ENCODE results near the gene HYCC2. TPM values are rescaled to one million over a fixed set of nuclear protein-coding genes. Genes with fewer than 3 reads are reported as not detected.
"Not testable (repeated sequence)": the region's sequence is repeated elsewhere in the genome, so short reads cannot be mapped to it uniquely, and the experiment has no call there.

HYCC2 gene
- total and polyA plus RNA-seq, 7 experiments from 2014 or later: 20.8 to 38.3 (median 35.5) TPM

DNA sequence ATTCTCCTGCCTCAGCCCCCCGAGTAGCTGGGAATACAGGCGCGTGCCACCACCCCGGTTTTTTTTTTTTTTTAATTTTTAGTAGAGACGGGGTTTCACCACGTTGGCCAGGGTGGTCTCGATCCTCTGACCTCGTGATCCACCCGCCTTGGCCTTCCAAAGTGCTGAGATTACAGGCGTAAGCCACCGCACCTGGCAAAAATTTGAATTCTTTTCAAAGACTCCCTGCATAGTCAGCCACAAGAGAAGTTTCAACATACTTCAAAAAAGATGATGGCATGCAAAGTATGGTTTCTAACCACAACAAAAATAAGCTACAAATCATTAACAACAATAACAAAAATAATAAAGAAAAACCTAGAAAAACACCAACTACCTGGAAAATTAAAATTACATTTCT lies 22.0 kb downstream of the HYCC2 start:
- intact Hi-C loops (cut with micrococcal nuclease): loop anchor here in 1 of 2 donors (10.0 kb wide), 1 partner anchor 65 kb away; no protein-coding TSS in a partner anchor
- Histone ChIP-seq H3K27me3 (ENCODE audit: control insufficient read depth in 2 of 2, insufficient read depth in 2 of 2, low read length in 2 of 2) (no peaks in the 10 kb centered on the region), H3K4me1 (ENCODE audit: control insufficient read depth in 2 of 2, insufficient read depth in 2 of 2, low read length in 2 of 2) (no peaks in the 10 kb centered on the region), H3K27ac (ENCODE audit: low read depth, low read length) (no peak overlapping the region), H3K4me3 (ENCODE audit: low read length) (no peak overlapping the region), H3K9me3 (ENCODE audit: control insufficient read depth in 2 of 3, low read length in 3 of 3) (peaks cover 0 to 5% (median 0%) of the 10 kb centered on the region in 3 experiments), H3K36me3 (ENCODE audit: control insufficient read depth in 2 of 3, insufficient read depth in 3 of 3, low read length in 3 of 3) (peaks cover 0 to 19% (median 3%) of the 10 kb centered on the region in 3 experiments)
- Mint-ChIP-seq H3K36me3 (peaks cover 3 to 40% (median 31%) of the 10 kb centered on the region in 5 donors), H3K27me3 (no peaks in the 10 kb centered on the region), H3K4me1 (peaks cover 15 to 42% (median 35%) of the 10 kb centered on the region in 7 donors), H3K9me3 (peaks cover 0 to 20% (median 4%) of the 10 kb centered on the region in 11 donors), H3K27ac (no peak overlapping the region), H3K4me3 (no peak overlapping the region)
- ChIA-PET CTCF (no interaction called here), POLR2A (no interaction called here)
- ATAC-seq (no peak), DNase-seq (no peak)

GRCh38 chr2:201046881-201047280 lies 24.6 kb downstream of the HYCC2 start:
- Histone ChIP-seq H3K9me3 (ENCODE audit: control insufficient read depth in 2 of 3, low read length in 3 of 3) (peaks cover 0 to 5% (median 0%) of the 10 kb centered on the region in 3 experiments), H3K4me1 (ENCODE audit: control insufficient read depth in 2 of 2, insufficient read depth in 2 of 2, low read length in 2 of 2) (no peaks in the 10 kb centered on the region), H3K27ac (ENCODE audit: low read depth, low read length) (no peak overlapping the region), H3K36me3 (ENCODE audit: control insufficient read depth in 2 of 3, insufficient read depth in 3 of 3, low read length in 3 of 3) (peaks cover 0 to 18% (median 3%) of the 10 kb centered on the region in 3 experiments), H3K27me3 (ENCODE audit: control insufficient read depth in 2 of 2, insufficient read depth in 2 of 2, low read length in 2 of 2) (no peaks in the 10 kb centered on the region), H3K4me3 (ENCODE audit: low read length) (no peak overlapping the region)
- peaks cover 3 to 34% (median 29%) of the 10 kb centered on the region in 5 donors for H3K36me3 Mint-ChIP-seq
- no peaks in the 10 kb centered on the region for H3K27me3 Mint-ChIP-seq
- no peak for ATAC-seq
- ChIA-PET POLR2A (no interaction called here), CTCF (no interaction called here)
- peak overlapping the region in 2 of 9 donors; percentile 36 to 44 for H3K27ac Mint-ChIP-seq
- H3K9me3 Mint-ChIP-seq: peaks cover 0 to 20% (median 4%) of the 10 kb centered on the region in 11 donors
- peak overlapping the region in 1 of 10 donors; percentile 4 for H3K4me3 Mint-ChIP-seq
- peaks cover 5 to 28% (median 25%) of the 10 kb centered on the region in 7 donors for H3K4me1 Mint-ChIP-seq
- intact Hi-C loops (cut with micrococcal nuclease): loop anchor here in 1 of 2 donors (10.0 kb wide), 1 partner anchor 62 kb away; no protein-coding TSS in a partner anchor
- no peak for DNase-seq

DNA sequence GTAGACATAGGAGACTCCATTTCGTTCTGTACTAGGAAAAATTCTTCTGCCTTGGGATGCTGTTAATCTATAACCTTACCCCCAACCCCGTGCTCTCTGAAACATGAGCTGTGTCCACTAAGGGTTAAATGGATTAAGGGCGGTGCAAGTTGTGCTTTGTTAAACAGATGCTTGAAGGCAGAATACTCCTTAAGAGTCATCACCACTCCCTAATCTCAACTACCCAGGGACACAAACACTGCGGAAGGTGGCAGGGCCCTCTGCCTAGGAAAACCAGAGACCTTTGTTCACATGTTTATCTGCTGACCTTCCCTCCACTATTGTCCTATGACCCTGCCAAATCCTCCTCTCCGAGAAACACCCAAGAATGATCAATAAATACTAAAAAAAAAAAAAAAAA lies 28.4 kb downstream of the HYCC2 start:
- H3K36me3 Mint-ChIP-seq: peaks cover 3 to 49% (median 38%) of the 10 kb centered on the region in 5 donors
- H3K4me3 ChIP-seq (ENCODE audit: low read length); H3K27ac Mint-ChIP-seq; H3K4me1 ChIP-seq (ENCODE audit: control insufficient read depth in 2 of 2, insufficient read depth in 2 of 2, low read length in 2 of 2); CTCF ChIA-PET; POLR2A ChIA-PET; H3K27me3 Mint-ChIP-seq; H3K9me3 ChIP-seq (ENCODE audit: control insufficient read depth in 2 of 3, low read length in 3 of 3); H3K4me3 Mint-ChIP-seq; ATAC-seq; H3K27ac ChIP-seq (ENCODE audit: low read depth, low read length); H3K27me3 ChIP-seq (ENCODE audit: control insufficient read depth in 2 of 2, insufficient read depth in 2 of 2, low read length in 2 of 2); DNase-seq: not testable (repeated sequence)
- peaks cover 3 to 24% (median 5%) of the 10 kb centered on the region in 3 experiments for H3K36me3 ChIP-seq (ENCODE audit: control insufficient read depth in 2 of 3, insufficient read depth in 3 of 3, low read length in 3 of 3)
- peaks cover 7 to 30% (median 21%) of the 10 kb centered on the region in 7 donors for H3K4me1 Mint-ChIP-seq
- intact Hi-C loops (cut with micrococcal nuclease): loop anchor here in 1 of 2 donors (10.0 kb wide), 1 partner anchor 58 kb away; no protein-coding TSS in a partner anchor
- peaks cover 0 to 26% (median 11%) of the 10 kb centered on the region in 11 donors for H3K9me3 Mint-ChIP-seq

GRCh38 chr2:201042451-201042850 lies 29.0 kb downstream of the HYCC2 start:
- Mint-ChIP-seq H3K9me3 (peaks cover 0 to 21% (median 7%) of the 10 kb centered on the region in 11 donors), H3K4me1 (peaks cover 7 to 27% (median 21%) of the 10 kb centered on the region in 7 donors), H3K36me3 (peaks cover 3 to 47% (median 35%) of the 10 kb centered on the region in 5 donors)
- H3K27me3 Mint-ChIP-seq; H3K4me1 ChIP-seq (ENCODE audit: control insufficient read depth in 2 of 2, insufficient read depth in 2 of 2, low read length in 2 of 2); DNase-seq; ATAC-seq; H3K9me3 ChIP-seq (ENCODE audit: control insufficient read depth in 2 of 3, low read length in 3 of 3); H3K27me3 ChIP-seq (ENCODE audit: control insufficient read depth in 2 of 2, insufficient read depth in 2 of 2, low read length in 2 of 2); H3K27ac ChIP-seq (ENCODE audit: low read depth, low read length); POLR2A ChIA-PET; H3K27ac Mint-ChIP-seq; CTCF ChIA-PET; H3K4me3 Mint-ChIP-seq; H3K4me3 ChIP-seq (ENCODE audit: low read length): not testable (repeated sequence)
- H3K36me3 ChIP-seq (ENCODE audit: control insufficient read depth in 2 of 3, insufficient read depth in 3 of 3, low read length in 3 of 3): peaks cover 3 to 24% (median 5%) of the 10 kb centered on the region in 3 experiments
- intact Hi-C loops (cut with micrococcal nuclease): loop anchor here in 1 of 2 donors (10.0 kb wide), 1 partner anchor 58 kb away; no protein-coding TSS in a partner anchor

GRCh38 chr2:201040867-201041628 lies 30.4 kb downstream of the HYCC2 start:
- peaks cover 0 to 13% (median 4%) of the 10 kb centered on the region in 11 donors for H3K9me3 Mint-ChIP-seq
- no peak for ATAC-seq
- Histone ChIP-seq H3K9me3 (ENCODE audit: control insufficient read depth in 2 of 3, low read length in 3 of 3) (no peaks in the 10 kb centered on the region), H3K27ac (ENCODE audit: low read depth, low read length) (no peak overlapping the region), H3K4me3 (ENCODE audit: low read length) (no peak overlapping the region), H3K4me1 (ENCODE audit: control insufficient read depth in 2 of 2, insufficient read depth in 2 of 2, low read length in 2 of 2) (no peaks in the 10 kb centered on the region), H3K27me3 (ENCODE audit: control insufficient read depth in 2 of 2, insufficient read depth in 2 of 2, low read length in 2 of 2) (no peaks in the 10 kb centered on the region), H3K36me3 (ENCODE audit: control insufficient read depth in 2 of 3, insufficient read depth in 3 of 3, low read length in 3 of 3) (peaks cover 0 to 24% (median 5%) of the 10 kb centered on the region in 3 experiments)
- no peak overlapping the region for H3K4me3 Mint-ChIP-seq
- intact Hi-C loops (cut with micrococcal nuclease): loop anchor here in 1 of 2 donors (10.0 kb wide), 1 partner anchor 56 kb away; no protein-coding TSS in a partner anchor
- POLR2A ChIA-PET: no interaction called here
- H3K36me3 Mint-ChIP-seq: peaks cover 3 to 43% (median 35%) of the 10 kb centered on the region in 5 donors
- H3K27ac Mint-ChIP-seq: peak overlapping the region in 2 of 9 donors; percentile 1 to 60
- no peaks in the 10 kb centered on the region for H3K27me3 Mint-ChIP-seq
- CTCF ChIA-PET: interaction anchor here (0.5 to 0.6 kb wide), 3 partner anchors 22 to 117 kb away, joined by 3 to 5 read pairs (median 4); no protein-coding TSS in a partner anchor
- peaks cover 3 to 16% (median 9%) of the 10 kb centered on the region in 7 donors for H3K4me1 Mint-ChIP-seq
- DNase-seq: no peak

DNA sequence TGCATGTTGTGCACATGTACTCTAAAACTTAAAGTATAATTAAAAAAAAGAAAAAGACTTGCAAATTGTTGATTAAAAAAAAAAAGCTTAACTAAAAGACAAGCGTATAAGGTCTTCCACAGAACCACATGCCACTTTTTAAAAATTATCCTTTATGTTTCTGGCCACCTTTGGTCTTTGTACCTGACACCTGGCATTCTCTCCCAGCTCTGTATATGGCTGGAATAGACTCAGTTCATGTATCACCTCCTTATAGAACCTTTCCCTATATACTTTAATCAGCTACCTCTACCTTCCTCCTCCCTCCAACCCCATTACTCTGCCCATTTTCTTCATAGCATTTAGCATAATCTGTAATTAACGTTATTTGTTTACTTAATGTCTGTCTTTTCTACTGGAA lies 32.6 kb downstream of the HYCC2 start:
- H3K36me3 Mint-ChIP-seq: peaks cover 3 to 50% (median 34%) of the 10 kb centered on the region in 5 donors
- no peaks in the 10 kb centered on the region for H3K9me3 ChIP-seq (ENCODE audit: control insufficient read depth in 2 of 3, low read length in 3 of 3)
- intact Hi-C loops (cut with micrococcal nuclease): no loop called here
- DNase-seq (no peak), ATAC-seq (no peak)
- peaks cover 0 to 15% (median 5%) of the 10 kb centered on the region in 3 experiments for H3K36me3 ChIP-seq (ENCODE audit: control insufficient read depth in 2 of 3, insufficient read depth in 3 of 3, low read length in 3 of 3)
- H3K4me3 Mint-ChIP-seq: no peak overlapping the region
- peaks cover 0 to 13% (median 6%) of the 10 kb centered on the region in 11 donors for H3K9me3 Mint-ChIP-seq
- no peaks in the 10 kb centered on the region for H3K27me3 Mint-ChIP-seq
- POLR2A ChIA-PET: no interaction called here
- peak overlapping the region in 1 of 9 donors; percentile 46 for H3K27ac Mint-ChIP-seq
- no peak overlapping the region for H3K27ac ChIP-seq (ENCODE audit: low read depth, low read length)
- CTCF ChIA-PET: no interaction called here
- H3K4me3 ChIP-seq (ENCODE audit: low read length): no peak overlapping the region
- H3K27me3 ChIP-seq (ENCODE audit: control insufficient read depth in 2 of 2, insufficient read depth in 2 of 2, low read length in 2 of 2): no peaks in the 10 kb centered on the region
- H3K4me1 ChIP-seq (ENCODE audit: control insufficient read depth in 2 of 2, insufficient read depth in 2 of 2, low read length in 2 of 2): no peaks in the 10 kb centered on the region
- H3K4me1 Mint-ChIP-seq: peaks cover 3 to 12% (median 6%) of the 10 kb centered on the region in 7 donors
